ENCODE measurements around the gene CCDC78. TPM values are rescaled to one million over a fixed set of nuclear protein-coding genes. Genes with fewer than 3 reads are reported as not detected.

The CCDC78 gene
- total RNA-seq, 1 experiment from 2014 or later: 20.2 TPM

DNA sequence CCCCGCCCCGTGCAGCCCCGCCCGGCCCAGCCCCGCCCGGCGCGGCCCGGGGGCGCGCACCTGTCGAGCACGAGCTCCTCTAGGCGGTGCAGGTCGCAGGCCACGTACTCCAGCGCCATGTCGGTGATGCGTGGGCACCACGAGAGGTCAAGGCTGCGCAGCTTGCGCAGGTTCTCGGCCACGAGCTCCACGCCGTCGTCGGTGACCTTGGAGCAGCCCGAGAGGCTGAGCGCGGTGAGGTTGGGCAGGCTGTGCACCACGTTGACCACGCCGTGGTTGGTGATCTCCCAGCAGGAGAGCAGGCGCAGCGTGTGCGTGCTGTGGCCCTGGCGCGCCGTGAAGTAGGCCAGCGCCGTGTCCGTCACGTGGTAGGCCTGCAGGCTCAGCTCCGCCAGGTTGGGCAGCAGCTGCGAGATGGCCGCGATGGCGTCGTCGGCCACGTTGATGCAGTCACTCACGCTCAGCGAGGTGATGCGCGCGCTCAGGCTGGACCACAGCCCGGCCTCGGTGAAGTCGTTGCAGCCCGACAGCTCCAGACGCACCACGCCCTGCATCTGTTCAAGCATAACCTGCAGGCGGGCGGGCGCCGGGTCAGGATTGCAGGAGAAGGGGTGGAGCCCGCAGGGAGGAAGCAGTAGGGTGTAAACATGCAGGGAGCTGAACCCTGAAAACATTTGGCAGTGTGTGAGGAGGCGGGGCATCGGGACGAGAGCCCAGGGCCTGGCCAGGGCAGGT lies 30.7 kb downstream of the CCDC78 start:
- DNase-seq (ENCODE audit: low spot score) (peak; percentile 68), ATAC-seq (peak; percentile 18)
- CTCF ChIA-PET: interaction anchor here (1.0 to 2.5 kb wide), 19 partner anchors 9 to 208 kb away, joined by 3 to 12 read pairs (median 5); partner anchors contain the start of genes CHTF18, CIAO3, JMJD8 and METRN
- Mint-ChIP-seq H3K36me3 (no peaks in the 10 kb centered on the region), H3K4me3 (peak overlapping the region; percentile 74), H3K27me3 (ENCODE audit: low read depth) (peaks cover 80% of the 10 kb centered on the region), H3K4me1 (peaks cover 4% of the 10 kb centered on the region; the same call in 1 of the 2 replicates), H3K27ac (no peak overlapping the region), H3K9me3 (no peaks in the 10 kb centered on the region)
- POLR2A ChIA-PET: interaction anchor here (1.0 to 2.0 kb wide), 6 partner anchors 9 to 93 kb away, joined by 3 to 6 read pairs (median 4); partner anchors contain the start of genes CHTF18, JMJD8, RPUSD1 and STUB1
- no peak for TF ChIP-seq ZNF671 (CRISPR knock-in tag; IDR thresholded peaks at IDR 0.05)
- peak; percentile 53; the same call in 1 of the 2 replicates for TF ChIP-seq ETV6 (CRISPR knock-in tag; IDR thresholded peaks at IDR 0.05)
- TF ChIP-seq MXD4 (CRISPR knock-in tag; IDR thresholded peaks at IDR 0.05; ENCODE audit: borderline replicate concordance): no peak
- TF ChIP-seq, protein P1, sequence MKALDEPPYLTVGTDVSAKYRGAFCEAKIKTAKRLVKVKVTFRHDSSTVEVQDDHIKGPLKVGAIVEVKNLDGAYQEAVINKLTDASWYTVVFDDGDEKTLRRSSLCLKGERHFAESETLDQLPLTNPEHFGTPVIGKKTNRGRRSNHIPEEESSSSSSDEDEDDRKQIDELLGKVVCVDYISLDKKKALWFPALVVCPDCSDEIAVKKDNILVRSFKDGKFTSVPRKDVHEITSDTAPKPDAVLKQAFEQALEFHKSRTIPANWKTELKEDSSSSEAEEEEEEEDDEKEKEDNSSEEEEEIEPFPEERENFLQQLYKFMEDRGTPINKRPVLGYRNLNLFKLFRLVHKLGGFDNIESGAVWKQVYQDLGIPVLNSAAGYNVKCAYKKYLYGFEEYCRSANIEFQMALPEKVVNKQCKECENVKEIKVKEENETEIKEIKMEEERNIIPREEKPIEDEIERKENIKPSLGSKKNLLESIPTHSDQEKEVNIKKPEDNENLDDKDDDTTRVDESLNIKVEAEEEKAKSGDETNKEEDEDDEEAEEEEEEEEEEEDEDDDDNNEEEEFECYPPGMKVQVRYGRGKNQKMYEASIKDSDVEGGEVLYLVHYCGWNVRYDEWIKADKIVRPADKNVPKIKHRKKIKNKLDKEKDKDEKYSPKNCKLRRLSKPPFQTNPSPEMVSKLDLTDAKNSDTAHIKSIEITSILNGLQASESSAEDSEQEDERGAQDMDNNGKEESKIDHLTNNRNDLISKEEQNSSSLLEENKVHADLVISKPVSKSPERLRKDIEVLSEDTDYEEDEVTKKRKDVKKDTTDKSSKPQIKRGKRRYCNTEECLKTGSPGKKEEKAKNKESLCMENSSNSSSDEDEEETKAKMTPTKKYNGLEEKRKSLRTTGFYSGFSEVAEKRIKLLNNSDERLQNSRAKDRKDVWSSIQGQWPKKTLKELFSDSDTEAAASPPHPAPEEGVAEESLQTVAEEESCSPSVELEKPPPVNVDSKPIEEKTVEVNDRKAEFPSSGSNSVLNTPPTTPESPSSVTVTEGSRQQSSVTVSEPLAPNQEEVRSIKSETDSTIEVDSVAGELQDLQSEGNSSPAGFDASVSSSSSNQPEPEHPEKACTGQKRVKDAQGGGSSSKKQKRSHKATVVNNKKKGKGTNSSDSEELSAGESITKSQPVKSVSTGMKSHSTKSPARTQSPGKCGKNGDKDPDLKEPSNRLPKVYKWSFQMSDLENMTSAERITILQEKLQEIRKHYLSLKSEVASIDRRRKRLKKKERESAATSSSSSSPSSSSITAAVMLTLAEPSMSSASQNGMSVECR (CRISPR knock-in tag; IDR thresholded peaks at IDR 0.05; ENCODE audit: borderline replicate concordance): peak; percentile 67; the same call in 1 of the 2 replicates
- no peak for TF ChIP-seq ZNF263 (CRISPR knock-in tag; IDR thresholded peaks at IDR 0.05; ENCODE audit: low read depth)
- no peak for TF ChIP-seq RORB (CRISPR knock-in tag; IDR thresholded peaks at IDR 0.05)
- TF ChIP-seq, protein P2, sequence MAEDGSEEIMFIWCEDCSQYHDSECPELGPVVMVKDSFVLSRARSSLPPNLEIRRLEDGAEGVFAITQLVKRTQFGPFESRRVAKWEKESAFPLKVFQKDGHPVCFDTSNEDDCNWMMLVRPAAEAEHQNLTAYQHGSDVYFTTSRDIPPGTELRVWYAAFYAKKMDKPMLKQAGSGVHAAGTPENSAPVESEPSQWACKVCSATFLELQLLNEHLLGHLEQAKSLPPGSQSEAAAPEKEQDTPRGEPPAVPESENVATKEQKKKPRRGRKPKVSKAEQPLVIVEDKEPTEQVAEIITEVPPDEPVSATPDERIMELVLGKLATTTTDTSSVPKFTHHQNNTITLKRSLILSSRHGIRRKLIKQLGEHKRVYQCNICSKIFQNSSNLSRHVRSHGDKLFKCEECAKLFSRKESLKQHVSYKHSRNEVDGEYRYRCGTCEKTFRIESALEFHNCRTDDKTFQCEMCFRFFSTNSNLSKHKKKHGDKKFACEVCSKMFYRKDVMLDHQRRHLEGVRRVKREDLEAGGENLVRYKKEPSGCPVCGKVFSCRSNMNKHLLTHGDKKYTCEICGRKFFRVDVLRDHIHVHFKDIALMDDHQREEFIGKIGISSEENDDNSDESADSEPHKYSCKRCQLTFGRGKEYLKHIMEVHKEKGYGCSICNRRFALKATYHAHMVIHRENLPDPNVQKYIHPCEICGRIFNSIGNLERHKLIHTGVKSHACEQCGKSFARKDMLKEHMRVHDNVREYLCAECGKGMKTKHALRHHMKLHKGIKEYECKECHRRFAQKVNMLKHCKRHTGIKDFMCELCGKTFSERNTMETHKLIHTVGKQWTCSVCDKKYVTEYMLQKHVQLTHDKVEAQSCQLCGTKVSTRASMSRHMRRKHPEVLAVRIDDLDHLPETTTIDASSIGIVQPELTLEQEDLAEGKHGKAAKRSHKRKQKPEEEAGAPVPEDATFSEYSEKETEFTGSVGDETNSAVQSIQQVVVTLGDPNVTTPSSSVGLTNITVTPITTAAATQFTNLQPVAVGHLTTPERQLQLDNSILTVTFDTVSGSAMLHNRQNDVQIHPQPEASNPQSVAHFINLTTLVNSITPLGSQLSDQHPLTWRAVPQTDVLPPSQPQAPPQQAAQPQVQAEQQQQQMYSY (CRISPR knock-in tag; IDR thresholded peaks at IDR 0.05): peak; percentile 56; the same call in 1 of the 2 replicates
- TF ChIP-seq, protein P3, sequence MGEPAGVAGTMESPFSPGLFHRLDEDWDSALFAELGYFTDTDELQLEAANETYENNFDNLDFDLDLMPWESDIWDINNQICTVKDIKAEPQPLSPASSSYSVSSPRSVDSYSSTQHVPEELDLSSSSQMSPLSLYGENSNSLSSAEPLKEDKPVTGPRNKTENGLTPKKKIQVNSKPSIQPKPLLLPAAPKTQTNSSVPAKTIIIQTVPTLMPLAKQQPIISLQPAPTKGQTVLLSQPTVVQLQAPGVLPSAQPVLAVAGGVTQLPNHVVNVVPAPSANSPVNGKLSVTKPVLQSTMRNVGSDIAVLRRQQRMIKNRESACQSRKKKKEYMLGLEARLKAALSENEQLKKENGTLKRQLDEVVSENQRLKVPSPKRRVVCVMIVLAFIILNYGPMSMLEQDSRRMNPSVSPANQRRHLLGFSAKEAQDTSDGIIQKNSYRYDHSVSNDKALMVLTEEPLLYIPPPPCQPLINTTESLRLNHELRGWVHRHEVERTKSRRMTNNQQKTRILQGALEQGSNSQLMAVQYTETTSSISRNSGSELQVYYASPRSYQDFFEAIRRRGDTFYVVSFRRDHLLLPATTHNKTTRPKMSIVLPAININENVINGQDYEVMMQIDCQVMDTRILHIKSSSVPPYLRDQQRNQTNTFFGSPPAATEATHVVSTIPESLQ (CRISPR knock-in tag; IDR thresholded peaks at IDR 0.05): no peak
- TF ChIP-seq ESRRA (CRISPR knock-in tag; IDR thresholded peaks at IDR 0.05; ENCODE audit: borderline replicate concordance): peak; percentile 71; the same call in 1 of the 2 replicates
- TF ChIP-seq NR3C1 (CRISPR knock-in tag; conservative IDR thresholded peaks at IDR 0.05; ENCODE audit: low read depth): no peak
- no peak for TF ChIP-seq SOX15 (CRISPR knock-in tag; IDR thresholded peaks at IDR 0.05)
- TF ChIP-seq CBFB (CRISPR knock-in tag; IDR thresholded peaks at IDR 0.05; ENCODE audit: low read depth): peak; percentile 74; the same call in 1 of the 2 replicates
- TF ChIP-seq, protein P4, sequence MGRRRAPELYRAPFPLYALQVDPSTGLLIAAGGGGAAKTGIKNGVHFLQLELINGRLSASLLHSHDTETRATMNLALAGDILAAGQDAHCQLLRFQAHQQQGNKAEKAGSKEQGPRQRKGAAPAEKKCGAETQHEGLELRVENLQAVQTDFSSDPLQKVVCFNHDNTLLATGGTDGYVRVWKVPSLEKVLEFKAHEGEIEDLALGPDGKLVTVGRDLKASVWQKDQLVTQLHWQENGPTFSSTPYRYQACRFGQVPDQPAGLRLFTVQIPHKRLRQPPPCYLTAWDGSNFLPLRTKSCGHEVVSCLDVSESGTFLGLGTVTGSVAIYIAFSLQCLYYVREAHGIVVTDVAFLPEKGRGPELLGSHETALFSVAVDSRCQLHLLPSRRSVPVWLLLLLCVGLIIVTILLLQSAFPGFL (CRISPR knock-in tag; IDR thresholded peaks at IDR 0.05; ENCODE audit: borderline replicate concordance): no peak
- TF ChIP-seq, protein P5, sequence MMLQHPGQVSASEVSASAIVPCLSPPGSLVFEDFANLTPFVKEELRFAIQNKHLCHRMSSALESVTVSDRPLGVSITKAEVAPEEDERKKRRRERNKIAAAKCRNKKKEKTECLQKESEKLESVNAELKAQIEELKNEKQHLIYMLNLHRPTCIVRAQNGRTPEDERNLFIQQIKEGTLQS (CRISPR knock-in tag; conservative IDR thresholded peaks at IDR 0.05): 0 out of 2 replicates have a peak, but pooled peaks have one; percentile 48
- no peak for TF ChIP-seq ZNF219 (CRISPR knock-in tag; IDR thresholded peaks at IDR 0.05; ENCODE audit: borderline replicate concordance)
- TF ChIP-seq, protein P6, sequence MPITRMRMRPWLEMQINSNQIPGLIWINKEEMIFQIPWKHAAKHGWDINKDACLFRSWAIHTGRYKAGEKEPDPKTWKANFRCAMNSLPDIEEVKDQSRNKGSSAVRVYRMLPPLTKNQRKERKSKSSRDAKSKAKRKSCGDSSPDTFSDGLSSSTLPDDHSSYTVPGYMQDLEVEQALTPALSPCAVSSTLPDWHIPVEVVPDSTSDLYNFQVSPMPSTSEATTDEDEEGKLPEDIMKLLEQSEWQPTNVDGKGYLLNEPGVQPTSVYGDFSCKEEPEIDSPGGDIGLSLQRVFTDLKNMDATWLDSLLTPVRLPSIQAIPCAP (CRISPR knock-in tag; IDR thresholded peaks at IDR 0.05): no peak; the same call in 1 of the 2 replicates
- TF ChIP-seq SMAD4 (CRISPR knock-in tag; IDR thresholded peaks at IDR 0.05): no peak
- TF ChIP-seq GABPB1 (CRISPR knock-in tag; IDR thresholded peaks at IDR 0.05): no peak
- peak; percentile 84 for TF ChIP-seq NFE2L1 (CRISPR knock-in tag; IDR thresholded peaks at IDR 0.05)
- TF ChIP-seq, protein P7, sequence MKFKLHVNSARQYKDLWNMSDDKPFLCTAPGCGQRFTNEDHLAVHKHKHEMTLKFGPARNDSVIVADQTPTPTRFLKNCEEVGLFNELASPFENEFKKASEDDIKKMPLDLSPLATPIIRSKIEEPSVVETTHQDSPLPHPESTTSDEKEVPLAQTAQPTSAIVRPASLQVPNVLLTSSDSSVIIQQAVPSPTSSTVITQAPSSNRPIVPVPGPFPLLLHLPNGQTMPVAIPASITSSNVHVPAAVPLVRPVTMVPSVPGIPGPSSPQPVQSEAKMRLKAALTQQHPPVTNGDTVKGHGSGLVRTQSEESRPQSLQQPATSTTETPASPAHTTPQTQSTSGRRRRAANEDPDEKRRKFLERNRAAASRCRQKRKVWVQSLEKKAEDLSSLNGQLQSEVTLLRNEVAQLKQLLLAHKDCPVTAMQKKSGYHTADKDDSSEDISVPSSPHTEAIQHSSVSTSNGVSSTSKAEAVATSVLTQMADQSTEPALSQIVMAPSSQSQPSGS (CRISPR knock-in tag; IDR thresholded peaks at IDR 0.05; ENCODE audit: borderline replicate concordance, low read depth): no peak; the same call in 1 of the 2 replicates
- TF ChIP-seq ATF1 (CRISPR knock-in tag; IDR thresholded peaks at IDR 0.05): no peak

All from WTC11 (cell line).